ENCODE results near the gene C11orf52. TPM values are rescaled to one million over a fixed set of nuclear protein-coding genes. Genes with fewer than 3 reads are reported as not detected.
A peak's percentile ranks its signal among the peaks of the same experiment; 100 is the strongest.

C11orf52 gene
- total and polyA plus RNA-seq, 2 donors (not counting 3 experiments of a cell fraction or from before 2014, with no cell fraction given) = 0.31 to 0.76 TPM

DNA sequence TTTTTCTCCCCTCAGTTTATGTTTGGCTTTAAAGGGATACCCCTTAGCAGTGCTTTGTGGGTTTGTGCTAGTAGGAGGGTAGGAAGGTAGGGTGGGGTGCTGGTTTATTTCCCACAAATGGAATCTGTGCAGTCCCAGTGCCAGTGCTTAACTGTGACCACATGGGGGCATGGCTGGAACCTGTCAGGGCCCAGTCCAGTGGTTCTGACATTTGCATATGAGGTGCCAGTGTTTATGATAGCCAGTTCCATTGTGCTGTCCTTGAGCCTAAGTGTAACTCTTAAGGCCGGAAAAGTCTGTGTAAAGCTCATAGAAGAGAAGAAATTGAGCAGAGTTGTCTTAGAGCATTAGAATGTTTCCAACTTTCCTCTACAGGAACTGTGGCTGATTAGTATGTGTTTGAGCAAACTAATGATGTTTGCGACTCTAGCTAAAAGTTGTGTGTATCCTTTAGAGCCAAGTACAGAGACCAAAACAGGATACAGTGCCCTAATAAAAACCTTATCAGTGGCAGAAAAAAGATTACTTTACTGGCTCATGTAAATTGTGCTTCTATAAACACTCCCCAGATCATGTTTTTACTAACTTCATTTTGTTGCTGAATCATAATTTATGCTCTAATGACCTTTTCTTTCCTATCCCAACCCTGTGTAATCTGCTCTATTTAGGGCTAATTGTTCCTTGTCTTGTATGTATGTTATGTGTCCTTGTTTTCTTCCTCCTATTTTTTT lies 56.5 kb downstream of the C11orf52 start:
- H4K20me1 ChIP-seq (replicated peaks; ENCODE audit: control insufficient read depth, extremely low read depth, insufficient read depth, low read length) = no peaks in the 10 kb centered on the region
- no peak overlapping the region for H2AFZ ChIP-seq (ENCODE audit: low read depth, low read length)
- DNase-seq (ENCODE audit: low read depth, low spot score) (peak; percentile 88), FAIRE-seq (peak; percentile 87)
- H3K27ac ChIP-seq (ENCODE audit: insufficient read depth, low read depth, low read length) = peak overlapping the region; percentile 29
- TF ChIP-seq POLR2A (IDR thresholded peaks at IDR 0.05; ENCODE audit: low read depth, low read length) (peak; percentile 54), POLR2AphosphoS5 (IDR thresholded peaks at IDR 0.05; ENCODE audit: insufficient read depth, low read depth, low read length) (no peak), MYC (IDR thresholded peaks at IDR 0.05; ENCODE audit: low read depth, low read length) (no peak), FOS (IDR thresholded peaks at IDR 0.05; ENCODE audit: borderline replicate concordance, insufficient read depth, low read length) (peak; percentile 27), GATA2 (IDR thresholded peaks at IDR 0.05; ENCODE audit: insufficient read depth, insufficient read length, low read depth, low read length) (peak; percentile 40), JUN (IDR thresholded peaks at IDR 0.05; ENCODE audit: borderline replicate concordance, insufficient read depth, insufficient read length, low read depth) (no peak), EZH2 (IDR thresholded peaks at IDR 0.05; ENCODE audit: borderline replicate concordance, low read depth, low read length, severe bottlenecking) (no peak)
- TF ChIP-seq, protein P1, sequence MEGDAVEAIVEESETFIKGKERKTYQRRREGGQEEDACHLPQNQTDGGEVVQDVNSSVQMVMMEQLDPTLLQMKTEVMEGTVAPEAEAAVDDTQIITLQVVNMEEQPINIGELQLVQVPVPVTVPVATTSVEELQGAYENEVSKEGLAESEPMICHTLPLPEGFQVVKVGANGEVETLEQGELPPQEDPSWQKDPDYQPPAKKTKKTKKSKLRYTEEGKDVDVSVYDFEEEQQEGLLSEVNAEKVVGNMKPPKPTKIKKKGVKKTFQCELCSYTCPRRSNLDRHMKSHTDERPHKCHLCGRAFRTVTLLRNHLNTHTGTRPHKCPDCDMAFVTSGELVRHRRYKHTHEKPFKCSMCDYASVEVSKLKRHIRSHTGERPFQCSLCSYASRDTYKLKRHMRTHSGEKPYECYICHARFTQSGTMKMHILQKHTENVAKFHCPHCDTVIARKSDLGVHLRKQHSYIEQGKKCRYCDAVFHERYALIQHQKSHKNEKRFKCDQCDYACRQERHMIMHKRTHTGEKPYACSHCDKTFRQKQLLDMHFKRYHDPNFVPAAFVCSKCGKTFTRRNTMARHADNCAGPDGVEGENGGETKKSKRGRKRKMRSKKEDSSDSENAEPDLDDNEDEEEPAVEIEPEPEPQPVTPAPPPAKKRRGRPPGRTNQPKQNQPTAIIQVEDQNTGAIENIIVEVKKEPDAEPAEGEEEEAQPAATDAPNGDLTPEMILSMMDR (IDR thresholded peaks at IDR 0.05; ENCODE audit: extremely low read depth in 1 of 2, insufficient read depth in 1 of 2, low read depth in 1 of 2, low read length in 2 of 2) = peak; percentile 35 to 41
- TF ChIP-seq, protein P2, sequence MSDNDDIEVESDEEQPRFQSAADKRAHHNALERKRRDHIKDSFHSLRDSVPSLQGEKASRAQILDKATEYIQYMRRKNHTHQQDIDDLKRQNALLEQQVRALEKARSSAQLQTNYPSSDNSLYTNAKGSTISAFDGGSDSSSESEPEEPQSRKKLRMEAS (IDR thresholded peaks at IDR 0.05; ENCODE audit: insufficient read depth, insufficient read length) = no peak
- H3K9me1 ChIP-seq (replicated peaks; ENCODE audit: control insufficient read depth, extremely low read depth, insufficient read depth, low read length) = no peaks in the 10 kb centered on the region
- no peak overlapping the region for H3K9ac ChIP-seq (replicated peaks; ENCODE audit: extremely low read depth, insufficient read depth, low read length)
- H3K4me1 ChIP-seq (ENCODE audit: control insufficient read depth, extremely low read depth, insufficient read depth, low read length) = peaks cover 45% of the 10 kb centered on the region
- H3K4me3 ChIP-seq (replicated peaks in 1 of 3; ENCODE audit: insufficient read depth in 1 of 3, low read depth in 1 of 3, low read length in 3 of 3) = no peak overlapping the region
- dilution Hi-C loops (cut with MboI; ENCODE audit: extremely low pct_ligation_motif_present, low sequenced_read_pairs) = no loop called here
- intact Hi-C loops (cut with micrococcal nuclease) = loop anchor here (1.0 to 5.0 kb wide), 3 partner anchors 31 to 373 kb away; partner anchors contain the start of gene SIK2
- CTCF ChIA-PET = interaction anchor here (0.8 to 13.5 kb wide), 8 partner anchors 9 to 105 kb away, joined by 3 to 407 read pairs (median 5); partner anchors contain the start of gene ALG9
- peaks cover 4% of the 10 kb centered on the region for H3K79me2 ChIP-seq (ENCODE audit: control insufficient read depth, insufficient read depth, low read length)
- H3K9me3 ChIP-seq (replicated peaks; ENCODE audit: control insufficient read depth, insufficient read depth, low read length) = no peaks in the 10 kb centered on the region
- peak overlapping the region; percentile 2 for H3K4me2 ChIP-seq (ENCODE audit: insufficient read depth, low read length)
- H3K36me3 ChIP-seq (ENCODE audit: control insufficient read depth in 2 of 2, extremely low read depth in 1 of 2, insufficient read depth in 2 of 2, low read length in 2 of 2) = no peaks in the 10 kb centered on the region
- no peaks in the 10 kb centered on the region for H3K27me3 ChIP-seq (ENCODE audit: control insufficient read depth in 2 of 2, insufficient read depth in 2 of 2, low read length in 2 of 2)
- POLR2A ChIA-PET = interaction anchor here (0.5 kb wide), 1 partner anchor 38 kb away, joined by 5 read pairs; the partner anchor contains the start of gene DIXDC1
- no TSS peak for BruUV-seq (replicated peaks)
